GM18951 (cell line): ENCODE data around the gene OR52W1.
"Not testable (repeated sequence)": the region's sequence is repeated elsewhere in the genome, so short reads cannot be mapped to it uniquely, and the experiment has no call there.

Experiments used
- POLR2A ChIP-seq: IDR thresholded peaks from 4 replicates; pipeline ENCODE4 v1.6.1; 2011; ENCODE audit warnings: mild to moderate bottlenecking; ENCODE audit not compliant: insufficient read length, insufficient read depth; ENCODE audit errors: extremely low read depth
- in situ Hi-C: fragments of 300-500 bp; cut with MboI; formaldehyde crosslinking; loops from one replicate; pipeline ENCODE4 v1.12.0; 2022; ENCODE audit warnings: low sequenced_read_pairs, mixed read lengths, inconsistent platforms; ENCODE audit not compliant: unreplicated experiment

The OR52W1 gene

DNA sequence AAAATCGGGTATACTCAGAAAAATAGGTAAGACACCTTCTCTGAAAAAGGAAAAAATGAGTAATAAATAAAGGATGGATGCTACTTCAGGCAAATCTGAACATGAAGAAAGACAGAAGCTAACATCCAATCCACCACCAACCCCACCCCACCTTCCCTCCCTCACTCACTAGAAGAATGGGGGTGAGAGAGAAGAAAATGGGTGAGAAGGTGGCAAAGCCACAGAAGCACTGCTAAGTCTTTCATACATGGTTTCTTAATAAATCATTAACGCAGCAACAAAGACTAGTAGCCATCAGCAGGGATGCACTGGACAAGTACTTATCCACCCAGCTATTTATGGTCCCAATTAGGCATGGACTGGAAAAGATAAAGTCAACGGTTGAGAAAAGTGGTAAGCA is 29.5 kb downstream of the OR52W1 start:
- in situ Hi-C loops = no loop called here
- TF ChIP-seq POLR2A = no peak

- in situ Hi-C loops = no loop called here
- no peak for TF ChIP-seq POLR2A
These were observed 30.9 kb downstream of the OR52W1 start for GRCh38 chr11:6229911-6230310.

DNA sequence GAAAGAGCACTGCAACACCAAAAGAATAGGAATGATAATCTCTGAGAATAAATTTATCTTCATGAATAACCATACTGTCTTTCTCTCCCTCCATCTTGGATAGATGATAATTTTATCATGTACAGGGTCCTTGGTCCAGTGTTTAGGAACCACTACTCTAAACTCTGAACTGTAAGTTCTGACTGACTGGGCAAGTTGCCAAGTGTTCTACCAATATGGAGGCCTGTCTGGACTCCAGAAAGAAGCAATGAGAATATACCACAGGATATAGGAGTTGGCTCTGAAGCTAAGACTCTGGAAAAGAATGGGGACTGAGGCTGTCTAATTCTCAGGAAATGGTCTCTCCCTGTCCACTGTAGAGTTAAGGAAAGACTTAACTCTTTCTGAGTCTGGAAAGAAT is 33.9 kb downstream of the OR52W1 start:
- in situ Hi-C loops = no loop called here

GRCh38 chr11:6233984-6234386 is 35.0 kb downstream of the OR52W1 start:
- in situ Hi-C loops = no loop called here
- no peak for TF ChIP-seq POLR2A

More for the DNA sequence above, 33.9 kb downstream of the OR52W1 start:
- no peak for TF ChIP-seq POLR2A

DNA sequence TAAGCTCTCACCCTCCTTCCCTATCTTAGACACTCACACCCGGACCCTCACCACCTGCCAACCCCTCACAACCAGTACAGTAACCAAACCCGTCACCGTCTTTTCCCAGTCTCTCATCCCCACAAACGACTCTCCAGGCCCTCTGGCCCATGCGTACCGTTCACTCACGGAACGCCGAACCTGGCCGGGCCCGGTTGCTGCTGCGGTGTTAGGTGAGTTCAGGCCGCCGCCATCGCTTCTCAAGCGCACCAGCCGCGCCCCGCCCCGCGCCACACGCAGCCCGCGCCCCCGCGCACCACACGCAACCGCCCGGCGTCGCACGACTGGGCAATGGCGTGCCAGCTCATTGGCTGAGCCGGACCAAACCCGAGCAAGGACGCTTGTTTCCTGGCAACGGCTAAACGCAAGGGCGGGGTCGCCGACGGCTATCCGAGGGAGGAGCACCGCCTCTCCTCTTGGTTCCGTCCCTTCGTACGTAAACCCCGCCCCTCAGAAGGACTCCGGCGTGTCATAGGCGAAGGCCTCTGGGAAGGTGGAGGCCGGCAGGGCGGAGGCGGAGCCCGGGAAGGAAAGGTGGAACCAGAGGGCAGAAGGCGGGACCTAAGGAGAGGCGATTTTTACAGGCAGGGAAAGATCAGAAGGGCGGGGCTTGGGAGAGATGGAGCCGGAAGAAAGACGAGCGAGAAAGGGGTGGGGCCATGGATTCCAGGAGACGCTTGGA is 35.5 kb downstream of the OR52W1 start, which contains the start of gene FHIP1B:
Gene FHIP1B, minus strand, starts transcription at position 250 of the 721 bp plus-strand sequence. CDS start 10,120 bp downstream, outside the sequence.
- in situ Hi-C loops = no loop called here
- TF ChIP-seq POLR2A = peak; percentile 75

- TF ChIP-seq POLR2A = no peak
- in situ Hi-C loops = no loop called here
These were observed 38.2 kb downstream of the OR52W1 start for GRCh38 chr11:6237266-6237665.

- TF ChIP-seq POLR2A = no peak
- in situ Hi-C loops = no loop called here
These were observed 38.8 kb downstream of the OR52W1 start for GRCh38 chr11:6237761-6238302.

GRCh38 chr11:6238902-6239301 is 39.9 kb downstream of the OR52W1 start, which contains the start of gene CNGA4:
CNGA4 (plus strand) TSS chr11:6239089; CDS start chr11:6239207, 118 bp downstream.
- in situ Hi-C loops = no loop called here
- no peak for TF ChIP-seq POLR2A

DNA sequence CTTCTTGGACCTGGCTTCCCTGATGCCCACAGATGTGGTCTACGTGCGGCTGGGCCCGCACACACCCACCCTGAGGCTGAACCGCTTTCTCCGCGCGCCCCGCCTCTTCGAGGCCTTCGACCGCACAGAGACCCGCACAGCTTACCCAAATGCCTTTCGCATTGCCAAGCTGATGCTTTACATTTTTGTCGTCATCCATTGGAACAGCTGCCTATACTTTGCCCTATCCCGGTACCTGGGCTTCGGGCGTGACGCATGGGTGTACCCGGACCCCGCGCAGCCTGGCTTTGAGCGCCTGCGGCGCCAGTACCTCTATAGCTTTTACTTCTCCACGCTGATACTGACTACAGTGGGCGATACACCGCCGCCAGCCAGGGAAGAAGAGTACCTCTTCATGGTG is 41.1 kb downstream of the OR52W1 start:
- in situ Hi-C loops = no loop called here

DNA sequence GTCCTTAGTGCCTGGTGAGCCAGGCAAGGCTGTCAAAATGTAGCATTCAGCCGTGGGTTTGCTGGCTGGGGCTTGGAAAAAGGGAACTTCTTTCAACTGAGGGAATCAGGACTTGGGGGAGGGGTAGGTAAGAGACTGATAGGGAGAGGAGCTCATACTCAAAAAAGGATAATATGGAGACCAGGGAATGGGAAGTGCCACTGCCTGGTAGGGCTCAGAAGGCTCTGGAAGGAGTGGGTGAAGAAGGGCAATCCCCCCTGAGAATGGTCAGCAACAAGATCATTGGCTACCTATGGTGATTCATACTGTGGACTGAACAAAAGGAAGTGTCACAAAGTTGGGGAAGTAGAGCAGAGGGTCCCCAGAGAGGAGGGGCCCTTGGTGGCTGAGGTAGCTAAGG is 41.8 kb downstream of the OR52W1 start:
- TF ChIP-seq POLR2A = no peak
- in situ Hi-C loops = no loop called here

More for the DNA sequence above, 41.1 kb downstream of the OR52W1 start:
- no peak for TF ChIP-seq POLR2A

GRCh38 chr11:6241316-6241715 is 42.3 kb downstream of the OR52W1 start:
- TF ChIP-seq POLR2A = no peak
- in situ Hi-C loops = no loop called here

GRCh38 chr11:6245536-6245935 is 46.5 kb downstream of the OR52W1 start:
- in situ Hi-C loops = no loop called here
- TF ChIP-seq POLR2A = no peak

- TF ChIP-seq POLR2A = no peak
- in situ Hi-C loops = no loop called here
These were observed 49.2 kb downstream of the OR52W1 start for GRCh38 chr11:6248248-6248647.

- in situ Hi-C loops = not testable (repeated sequence)
These were observed 49.9 kb downstream of the OR52W1 start for GRCh38 chr11:6248897-6249296.
